Measurements from ENCODE around the gene FKBP2. TPM values are rescaled to one million over a fixed set of nuclear protein-coding genes. Genes with fewer than 3 reads are reported as not detected.
A peak's percentile ranks its signal among the peaks of the same experiment; 100 is the strongest.

The FKBP2 gene
- total and polyA plus RNA-seq, 2 of the 13 experiments (the other 11 are each of a cell fraction or from before 2014, with no cell fraction given): 30.1 to 53.3 TPM

DNA sequence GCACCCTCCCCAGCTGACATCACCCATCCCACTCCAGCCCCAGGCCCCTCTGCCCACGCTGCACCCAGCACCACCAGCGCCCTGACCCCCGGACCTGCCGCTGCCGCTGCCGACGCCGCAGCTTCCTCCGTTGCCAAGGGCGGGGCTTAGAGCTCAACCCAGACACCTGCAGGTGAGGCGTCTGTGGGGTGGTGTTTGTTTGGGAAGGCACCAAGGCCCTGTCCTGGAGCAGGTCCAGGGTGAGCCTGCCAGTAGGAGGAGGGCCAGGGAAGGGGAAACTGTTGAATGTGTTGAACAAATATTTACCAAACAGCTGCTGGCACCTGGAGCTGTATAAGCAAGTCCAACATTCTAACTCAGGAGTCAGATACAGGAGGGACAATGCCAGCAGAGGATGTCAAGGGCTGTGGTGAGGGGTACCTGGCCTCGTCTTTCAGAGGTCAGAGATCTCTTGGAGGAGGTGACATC is 3.4 kb upstream of the FKBP2 start (continued):
- TF ChIP-seq, protein P1, sequence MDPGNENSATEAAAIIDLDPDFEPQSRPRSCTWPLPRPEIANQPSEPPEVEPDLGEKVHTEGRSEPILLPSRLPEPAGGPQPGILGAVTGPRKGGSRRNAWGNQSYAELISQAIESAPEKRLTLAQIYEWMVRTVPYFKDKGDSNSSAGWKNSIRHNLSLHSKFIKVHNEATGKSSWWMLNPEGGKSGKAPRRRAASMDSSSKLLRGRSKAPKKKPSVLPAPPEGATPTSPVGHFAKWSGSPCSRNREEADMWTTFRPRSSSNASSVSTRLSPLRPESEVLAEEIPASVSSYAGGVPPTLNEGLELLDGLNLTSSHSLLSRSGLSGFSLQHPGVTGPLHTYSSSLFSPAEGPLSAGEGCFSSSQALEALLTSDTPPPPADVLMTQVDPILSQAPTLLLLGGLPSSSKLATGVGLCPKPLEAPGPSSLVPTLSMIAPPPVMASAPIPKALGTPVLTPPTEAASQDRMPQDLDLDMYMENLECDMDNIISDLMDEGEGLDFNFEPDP (CRISPR knock-in tag; conservative IDR thresholded peaks at IDR 0.05): no peak
- TF ChIP-seq BORCS8-MEF2B (CRISPR knock-in tag; IDR thresholded peaks at IDR 0.05): no peak
- TF ChIP-seq TBX3 (IDR thresholded peaks at IDR 0.05; ENCODE audit: borderline replicate concordance): peak; percentile 83; the same call in 1 of the 2 replicates
- TF ChIP-seq RBM39 (IDR thresholded peaks at IDR 0.05; ENCODE audit: low read depth, low read length, poor library complexity, severe bottlenecking): no peak
- TF ChIP-seq GRHL1 (CRISPR knock-in tag; conservative IDR thresholded peaks at IDR 0.05): no peak
- no peak for TF ChIP-seq EZH2 (conservative IDR thresholded peaks at IDR 0.05; ENCODE audit: low read depth, low read length)
- TF ChIP-seq GZF1 (CRISPR knock-in tag; IDR thresholded peaks at IDR 0.05): no peak
- TF ChIP-seq FOSL1 (CRISPR knock-in tag; IDR thresholded peaks at IDR 0.05; ENCODE audit: borderline replicate concordance): no peak
- no peak for TF ChIP-seq RAD51 (IDR thresholded peaks at IDR 0.05; ENCODE audit: borderline replicate concordance)
- TF ChIP-seq ZNF251 (CRISPR knock-in tag; IDR thresholded peaks at IDR 0.05): no peak
- TF ChIP-seq, protein P2, sequence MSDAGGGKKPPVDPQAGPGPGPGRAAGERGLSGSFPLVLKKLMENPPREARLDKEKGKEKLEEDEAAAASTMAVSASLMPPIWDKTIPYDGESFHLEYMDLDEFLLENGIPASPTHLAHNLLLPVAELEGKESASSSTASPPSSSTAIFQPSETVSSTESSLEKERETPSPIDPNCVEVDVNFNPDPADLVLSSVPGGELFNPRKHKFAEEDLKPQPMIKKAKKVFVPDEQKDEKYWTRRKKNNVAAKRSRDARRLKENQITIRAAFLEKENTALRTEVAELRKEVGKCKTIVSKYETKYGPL (CRISPR knock-in tag; IDR thresholded peaks at IDR 0.05): no peak
- no peak for TF ChIP-seq GFI1 (CRISPR knock-in tag; IDR thresholded peaks at IDR 0.05; ENCODE audit: borderline replicate concordance)
- TF ChIP-seq HMGXB4 (CRISPR knock-in tag; IDR thresholded peaks at IDR 0.05; ENCODE audit: borderline replicate concordance in 1 of 2, low read depth in 1 of 2): peak; percentile 23 to 41; a peak in 1 of 4 replicates
- TF ChIP-seq ZNF136 (CRISPR knock-in tag; IDR thresholded peaks at IDR 0.05; ENCODE audit: low read depth): no peak
- no peak for TF ChIP-seq TCF7 (IDR thresholded peaks at IDR 0.05; ENCODE audit: low read depth)
- TF ChIP-seq SIX4 (CRISPR knock-in tag; IDR thresholded peaks at IDR 0.05): no peak
- TF ChIP-seq THAP7 (CRISPR knock-in tag; IDR thresholded peaks at IDR 0.05): no peak
- no peak for TF ChIP-seq XBP1 (CRISPR knock-in tag; IDR thresholded peaks at IDR 0.05)
- TF ChIP-seq KLF12 (CRISPR knock-in tag; IDR thresholded peaks at IDR 0.05; ENCODE audit: borderline replicate concordance): no peak
- no peak for TF ChIP-seq FUBP1 (CRISPR knock-in tag; IDR thresholded peaks at IDR 0.05; ENCODE audit: borderline replicate concordance)
- no peak for TF ChIP-seq ZNF253 (CRISPR knock-in tag; IDR thresholded peaks at IDR 0.05; ENCODE audit: borderline replicate concordance)
- TF ChIP-seq ZSCAN29 (CRISPR knock-in tag; conservative IDR thresholded peaks at IDR 0.05): no peak

Data from HepG2 (cell line).